AG04449 (cell line): ENCODE measurements around the gene AFAP1L2.
A peak's percentile ranks its signal among the peaks of the same experiment; 100 is the strongest.

Experiments used
- CTCF ChIA-PET: fragments of 350-600 bp; formaldehyde crosslinking; extraction: SDS; loops from one replicate; lab custom pipeline; 2021; ENCODE audit warnings: antibody characterized with exemption; lab: Yijun Ruan, JAX
- POLR2A ChIA-PET: fragments of 400-600, 350-600 bp; formaldehyde crosslinking; extraction: SDS; loops from one replicate; lab custom pipeline; 2020; ENCODE audit warnings: antibody characterized with exemption, inconsistent platforms; lab: Yijun Ruan, JAX
- DNase-seq: peaks from one replicate; pipeline ENCODE4 v3.0.0-alpha.2; 2010; ENCODE audit warnings: low read depth, low spot score
- H3K4me3 ChIP-seq: 2 replicates; pipeline ENCODE4 v1.5.1; 2011; ENCODE audit warnings: low read depth, mild to moderate bottlenecking, control low read depth, low read length
- CTCF ChIP-seq: IDR thresholded peaks from one replicate; pipeline ENCODE4 v1.5.1; 2011; ENCODE audit warnings: mild to moderate bottlenecking, moderate library complexity, low read length, control low read depth, inconsistent platforms; ENCODE audit not compliant: insufficient read depth; ENCODE audit errors: missing control alignments

Gene AFAP1L2

DNA sequence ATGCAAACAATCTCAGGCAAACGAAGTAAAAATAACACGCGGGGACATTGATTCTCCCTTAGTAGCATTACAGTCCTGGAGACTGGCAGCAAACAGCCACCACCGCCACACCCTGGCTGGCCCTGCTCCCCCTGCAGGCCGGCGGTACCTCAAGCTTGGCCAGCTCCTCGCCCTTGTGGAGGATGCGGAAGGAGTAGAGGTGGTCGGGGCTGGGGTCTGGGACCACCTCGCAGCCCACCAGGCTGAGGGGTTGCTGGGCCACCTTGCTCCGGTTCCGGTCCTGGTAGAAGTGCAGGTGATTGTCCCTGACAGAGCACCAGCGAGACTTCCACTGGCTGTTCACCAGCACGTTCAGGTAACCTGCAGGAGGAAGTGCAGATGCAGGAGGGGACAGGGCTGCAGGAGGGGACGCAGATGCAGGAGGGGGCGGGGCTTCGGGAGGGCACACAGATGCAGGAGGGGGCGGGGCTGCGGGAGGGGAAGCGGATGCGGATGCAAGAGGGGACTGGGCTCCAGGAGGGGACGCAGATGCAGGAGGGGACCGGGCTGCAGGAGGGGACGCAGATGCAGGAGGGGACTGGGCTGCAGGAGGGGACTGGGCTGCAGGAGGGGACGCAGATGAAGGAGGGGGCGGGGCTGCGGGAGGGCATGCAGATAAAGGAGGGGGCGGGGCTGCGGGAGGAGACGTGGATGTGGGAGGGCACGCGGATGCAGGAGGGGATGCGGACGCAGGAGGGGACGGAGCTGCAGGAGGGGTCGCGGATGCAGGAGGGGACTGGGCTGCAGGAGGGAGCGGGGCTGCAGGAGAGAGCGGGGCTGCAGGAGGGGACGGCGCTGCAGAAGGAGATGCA is 99.5 kb downstream of the AFAP1L2 start:
- CTCF ChIA-PET, result interaction anchor here (0.5 to 3.3 kb wide), 50 partner anchors 8 to 831 kb away, joined by 3 to 47 read pairs (median 6); no protein-coding TSS in a partner anchor

DNA sequence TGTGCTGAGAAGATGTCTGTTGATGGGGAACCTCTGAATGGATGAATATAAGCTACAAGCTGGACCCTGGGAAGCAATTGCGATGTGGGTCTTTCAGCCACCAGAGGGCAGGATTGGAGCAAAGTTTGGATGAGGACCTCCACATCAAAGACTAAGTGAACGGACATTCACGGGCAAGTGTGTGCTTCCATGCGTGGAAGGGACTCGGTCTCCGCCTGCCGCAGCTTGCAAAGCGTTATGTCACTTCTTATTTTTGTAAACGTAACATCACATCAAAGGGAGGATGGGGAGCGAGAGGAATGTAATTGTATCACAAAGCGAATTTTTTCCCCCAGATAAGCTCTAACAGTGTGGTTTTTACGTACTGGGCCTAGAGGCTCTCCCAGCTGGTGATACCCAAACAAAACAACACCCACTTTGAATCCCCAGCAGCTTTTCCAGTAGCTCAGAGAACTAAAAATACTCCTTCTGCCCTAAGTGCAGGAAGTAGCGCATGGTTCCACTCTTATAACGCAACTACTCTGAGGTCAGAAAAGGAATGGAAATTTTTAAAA is 100.2 kb downstream of the AFAP1L2 start:
- ChIA-PET CTCF (interaction anchor here (0.5 to 3.3 kb wide), 59 partner anchors 8 to 832 kb away, joined by 3 to 47 read pairs (median 5); no protein-coding TSS in a partner anchor), POLR2A (interaction anchor here (0.6 kb wide), 1 partner anchor 33 kb away, joined by 3 read pairs; no protein-coding TSS in a partner anchor)
- peak; percentile 67 for DNase-seq
- peak overlapping the region; percentile 45 for H3K4me3 ChIP-seq
- peak; percentile 82 for TF ChIP-seq CTCF

More for the DNA sequence above, 99.5 kb downstream of the AFAP1L2 start:
- POLR2A ChIA-PET, result interaction anchor here (0.6 kb wide), 1 partner anchor 33 kb away, joined by 3 read pairs; no protein-coding TSS in a partner anchor
- H3K4me3 ChIP-seq, result peak overlapping the region; percentile 45
- peak; percentile 82 for TF ChIP-seq CTCF
- no peak for DNase-seq

GRCh38 chr10:114303556-114303955 is 100.7 kb downstream of the AFAP1L2 start:
- POLR2A ChIA-PET, result no interaction called here
- H3K4me3 ChIP-seq, result no peak overlapping the region
- CTCF ChIA-PET, result interaction anchor here (0.6 to 3.3 kb wide), 54 partner anchors 12 to 833 kb away, joined by 3 to 47 read pairs (median 6); no protein-coding TSS in a partner anchor

DNA sequence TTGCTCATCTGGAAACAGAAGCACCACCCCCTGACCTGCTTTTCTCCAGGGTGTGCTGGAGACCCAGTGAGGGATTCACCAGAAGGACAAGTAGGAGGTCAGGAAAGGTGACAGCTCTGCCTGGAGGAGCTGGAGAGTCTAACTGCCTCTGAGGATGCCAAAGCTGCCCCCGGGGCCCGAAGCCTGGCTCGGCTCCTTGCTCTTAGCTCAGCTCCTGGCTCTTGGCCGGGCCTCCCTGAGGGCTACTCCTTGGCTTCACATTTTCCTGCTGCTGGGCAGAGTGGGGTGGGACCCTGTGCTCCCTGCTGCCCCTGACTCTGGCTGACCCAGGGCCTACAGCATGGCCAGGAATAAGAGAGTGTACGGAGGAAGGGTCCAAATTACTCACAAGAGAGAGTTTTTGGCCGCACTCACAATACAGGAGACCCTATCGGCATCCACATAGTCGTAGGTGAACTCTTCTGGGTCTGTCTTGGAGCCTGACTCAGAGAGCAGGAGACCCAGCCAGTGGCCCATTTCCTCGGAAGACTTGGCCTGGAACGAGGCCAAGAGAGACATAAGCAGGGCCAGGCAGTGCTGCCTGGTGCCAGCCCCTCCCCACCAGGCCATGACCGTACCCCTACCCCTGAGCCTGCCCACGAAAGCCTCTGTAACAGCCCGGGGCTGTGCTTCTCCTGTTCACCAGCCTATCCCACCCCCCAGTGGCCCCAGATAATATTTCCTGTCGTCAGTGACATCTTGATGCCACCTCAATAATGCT is 102.2 kb downstream of the AFAP1L2 start:
- ChIA-PET CTCF (interaction anchor here (0.6 to 3.3 kb wide), 9 partner anchors 10 to 483 kb away, joined by 3 to 47 read pairs (median 10); no protein-coding TSS in a partner anchor), POLR2A (no interaction called here)
- H3K4me3 ChIP-seq, result no peak overlapping the region
- no peak for DNase-seq
- TF ChIP-seq CTCF, result no peak

More at GRCh38 chr10:114303556-114303955, 100.7 kb downstream of the AFAP1L2 start:
- no peak for DNase-seq
- TF ChIP-seq CTCF, result no peak

- POLR2A ChIA-PET, result no interaction called here
- no peak for TF ChIP-seq CTCF
- H3K4me3 ChIP-seq, result no peak overlapping the region
- no peak for DNase-seq
- CTCF ChIA-PET, result no interaction called here
Observed at GRCh38 chr10:114301177-114301576, 103.1 kb downstream of the AFAP1L2 start.
